GM19238 (cell line): ENCODE measurements around the gene PIM2.
"Not testable (repeated sequence)": the region's sequence is repeated elsewhere in the genome, so short reads cannot be mapped to it uniquely, and the experiment has no call there.

Experiments
- DNase-seq: peaks from one replicate; pipeline ENCODE4 v3.0.0; 2011; ENCODE audit warnings: low spot score; ENCODE audit not compliant: insufficient read length

PIM2 gene

GRCh38 chrX:48908600-48908999 is 10.2 kb downstream of the PIM2 start:
- no peak for DNase-seq

- DNase-seq = no peak
Observed at GRCh38 chrX:48905090-48905790, 13.6 kb downstream of the PIM2 start.

GRCh38 chrX:48904626-48905025 is 14.2 kb downstream of the PIM2 start:
- no peak for DNase-seq

GRCh38 chrX:48904180-48904579 is 14.6 kb downstream of the PIM2 start:
- DNase-seq = no peak

- DNase-seq = no peak
Observed at GRCh38 chrX:48903290-48903689, 15.5 kb downstream of the PIM2 start.

GRCh38 chrX:48902776-48903175 is 16.0 kb downstream of the PIM2 start:
- DNase-seq = no peak

- no peak for DNase-seq
Observed at GRCh38 chrX:48902135-48902534, 16.7 kb downstream of the PIM2 start.

- DNase-seq = no peak
Observed at GRCh38 chrX:48901069-48901468, 17.8 kb downstream of the PIM2 start.

- DNase-seq = no peak
Observed at GRCh38 chrX:48899078-48899410, 19.8 kb downstream of the PIM2 start.

- peak; percentile 78 for DNase-seq
Observed at GRCh38 chrX:48897625-48898306, 21.1 kb downstream of the PIM2 start, which contains the start of the genes PQBP1 and TIMM17B. TSS of gene PQBP1 (plus strand) at chrX:48897930. CDS start at chrX:48898510, 580 bp downstream. TSS of gene TIMM17B (minus strand) at chrX:48897768. CDS start at chrX:48897749, 19 bp downstream.

- no peak for DNase-seq
Observed at GRCh38 chrX:48897157-48897624, 21.6 kb downstream of the PIM2 start.

- no peak for DNase-seq
Observed at GRCh38 chrX:48896611-48897011, 22.2 kb downstream of the PIM2 start.

- no peak for DNase-seq
Observed at GRCh38 chrX:48894891-48895290, 23.9 kb downstream of the PIM2 start.

GRCh38 chrX:48893556-48894348 is 25.1 kb downstream of the PIM2 start:
- DNase-seq = no peak

- DNase-seq = no peak
Observed at GRCh38 chrX:48892896-48893295, 25.9 kb downstream of the PIM2 start.

GRCh38 chrX:48891402-48892288 is 27.2 kb downstream of the PIM2 start:
- peak; percentile 49 for DNase-seq

- DNase-seq = no peak
Observed at GRCh38 chrX:48890934-48891401, 27.9 kb downstream of the PIM2 start.

- no peak for DNase-seq
Observed at GRCh38 chrX:48890296-48890925, 28.4 kb downstream of the PIM2 start.

GRCh38 chrX:48886586-48886985 is 32.2 kb downstream of the PIM2 start:
- DNase-seq = not testable (repeated sequence)

GRCh38 chrX:48883729-48884128 is 35.1 kb downstream of the PIM2 start:
- DNase-seq = no peak
